Measurements from ENCODE around the gene ID2.

- TF ChIP-seq USF2 (IDR thresholded peaks at IDR 0.05; ENCODE audit: borderline replicate concordance, low read depth, low read length) (no peak), ZSCAN29 (IDR thresholded peaks at IDR 0.05) (no peak), RAD21 (IDR thresholded peaks at IDR 0.05; ENCODE audit: insufficient read depth, low read depth, low read length) (no peak)
Observed at GRCh38 chr2:8643250-8643995, 38.4 kb upstream of the ID2 start.

Data from GM12878 (cell line).